HG03342 (cell line): Measurements from ENCODE around the gene CELF4.

ENCODE experiments used
- ATAC-seq: cut with Tn5 transposase; IDR thresholded peaks from one replicate; pipeline ENCODE4 v1.9.1; 2021; ENCODE audit warnings: mild to moderate bottlenecking, moderate library complexity; ENCODE audit not compliant: unreplicated experiment

CELF4 gene

GRCh38 chr18:37247497-37248161, 318.0 kb downstream of the CELF4 start:
- no peak for ATAC-seq

GRCh38 chr18:37246779-37247340, 318.7 kb downstream of the CELF4 start:
- no peak for ATAC-seq

GRCh38 chr18:37244618-37245017, 321.0 kb downstream of the CELF4 start:
- no peak for ATAC-seq

GRCh38 chr18:37243741-37244140, 321.9 kb downstream of the CELF4 start:
- no peak for ATAC-seq

- ATAC-seq: no peak
Observed at GRCh38 chr18:37242826-37243560, 322.6 kb downstream of the CELF4 start.

GRCh38 chr18:37242091-37242490, 323.5 kb downstream of the CELF4 start:
- no peak for ATAC-seq

GRCh38 chr18:37238282-37239108, 327.1 kb downstream of the CELF4 start:
- ATAC-seq: no peak

GRCh38 chr18:37235583-37235982, 330.0 kb downstream of the CELF4 start:
- ATAC-seq: no peak

GRCh38 chr18:37231251-37231650, 334.3 kb downstream of the CELF4 start:
- no peak for ATAC-seq

GRCh38 chr18:37230768-37231167, 334.8 kb downstream of the CELF4 start:
- no peak for ATAC-seq

- ATAC-seq: no peak
Observed at GRCh38 chr18:37225279-37225678, 340.3 kb downstream of the CELF4 start.

- no peak for ATAC-seq
Observed at GRCh38 chr18:37222999-37223378, 342.6 kb downstream of the CELF4 start.

GRCh38 chr18:37222354-37222998, 343.1 kb downstream of the CELF4 start:
- ATAC-seq: no peak

GRCh38 chr18:37219257-37219656, 346.3 kb downstream of the CELF4 start:
- ATAC-seq: no peak

- ATAC-seq: no peak
Observed at GRCh38 chr18:37218022-37218590, 347.5 kb downstream of the CELF4 start.

- no peak for ATAC-seq
Observed at GRCh38 chr18:37210781-37211180, 354.8 kb downstream of the CELF4 start.

GRCh38 chr18:37207343-37207742, 358.3 kb downstream of the CELF4 start:
- ATAC-seq: no peak

- no peak for ATAC-seq
Observed at GRCh38 chr18:37199741-37200140, 365.9 kb downstream of the CELF4 start.
